ENCODE data around the gene AEBP1.
"Not testable (repeated sequence)": the region's sequence is repeated elsewhere in the genome, so short reads cannot be mapped to it uniquely, and the experiment has no call there.

Gene AEBP1

GRCh38 chr7:44116087-44116788 lies 12.1 kb downstream of the AEBP1 start:
- in situ Hi-C loops (cut with MboI; ENCODE audit: low sequenced_read_pairs): no loop called here

GRCh38 chr7:44116789-44117666 lies 12.9 kb downstream of the AEBP1 start:
- in situ Hi-C loops (cut with MboI; ENCODE audit: low sequenced_read_pairs): no loop called here

- in situ Hi-C loops (cut with MboI; ENCODE audit: low sequenced_read_pairs): no loop called here
Observed at GRCh38 chr7:44117801-44118429, 13.8 kb downstream of the AEBP1 start.

- in situ Hi-C loops (cut with MboI; ENCODE audit: low sequenced_read_pairs): no loop called here
Observed at GRCh38 chr7:44119829-44120380, 15.8 kb downstream of the AEBP1 start.

- in situ Hi-C loops (cut with MboI; ENCODE audit: low sequenced_read_pairs): no loop called here
Observed at GRCh38 chr7:44120395-44120794, 16.2 kb downstream of the AEBP1 start.

- in situ Hi-C loops (cut with MboI; ENCODE audit: low sequenced_read_pairs): no loop called here
Observed at GRCh38 chr7:44121761-44122420, 17.7 kb downstream of the AEBP1 start.

GRCh38 chr7:44122529-44122928 lies 18.4 kb downstream of the AEBP1 start:
- in situ Hi-C loops (cut with MboI; ENCODE audit: low sequenced_read_pairs): no loop called here

- in situ Hi-C loops (cut with MboI; ENCODE audit: low sequenced_read_pairs): no loop called here
Observed at GRCh38 chr7:44123190-44124003, 19.3 kb downstream of the AEBP1 start, which contains the start of gene POLD2. Gene POLD2 (minus strand): TSS chr7:44123548. CDS start chr7:44122053, 1,495 bp downstream.

GRCh38 chr7:44124822-44125202 lies 20.7 kb downstream of the AEBP1 start:
- in situ Hi-C loops (cut with MboI; ENCODE audit: low sequenced_read_pairs): no loop called here

GRCh38 chr7:44126574-44126973 lies 22.4 kb downstream of the AEBP1 start:
- in situ Hi-C loops (cut with MboI; ENCODE audit: low sequenced_read_pairs): not testable (repeated sequence)

GRCh38 chr7:44127161-44127560 lies 23.0 kb downstream of the AEBP1 start:
- in situ Hi-C loops (cut with MboI; ENCODE audit: low sequenced_read_pairs): no loop called here

GRCh38 chr7:44128721-44129582 lies 24.8 kb downstream of the AEBP1 start:
- in situ Hi-C loops (cut with MboI; ENCODE audit: low sequenced_read_pairs): no loop called here

- in situ Hi-C loops (cut with MboI; ENCODE audit: low sequenced_read_pairs): no loop called here
Observed at GRCh38 chr7:44131173-44132029, 27.3 kb downstream of the AEBP1 start.

- in situ Hi-C loops (cut with MboI; ENCODE audit: low sequenced_read_pairs): no loop called here
Observed at GRCh38 chr7:44132039-44132438, 27.9 kb downstream of the AEBP1 start.

GRCh38 chr7:44133295-44133694 lies 29.1 kb downstream of the AEBP1 start:
- in situ Hi-C loops (cut with MboI; ENCODE audit: low sequenced_read_pairs): no loop called here

- in situ Hi-C loops (cut with MboI; ENCODE audit: low sequenced_read_pairs): no loop called here
Observed at GRCh38 chr7:44134943-44135628, 30.9 kb downstream of the AEBP1 start.

- in situ Hi-C loops (cut with MboI; ENCODE audit: low sequenced_read_pairs): no loop called here
Observed at GRCh38 chr7:44136731-44137130, 32.6 kb downstream of the AEBP1 start.
